ENCODE data around the gene MRPL44.
"Not testable (repeated sequence)": the region's sequence is repeated elsewhere in the genome, so short reads cannot be mapped to it uniquely, and the experiment has no call there.

The MRPL44 gene

DNA sequence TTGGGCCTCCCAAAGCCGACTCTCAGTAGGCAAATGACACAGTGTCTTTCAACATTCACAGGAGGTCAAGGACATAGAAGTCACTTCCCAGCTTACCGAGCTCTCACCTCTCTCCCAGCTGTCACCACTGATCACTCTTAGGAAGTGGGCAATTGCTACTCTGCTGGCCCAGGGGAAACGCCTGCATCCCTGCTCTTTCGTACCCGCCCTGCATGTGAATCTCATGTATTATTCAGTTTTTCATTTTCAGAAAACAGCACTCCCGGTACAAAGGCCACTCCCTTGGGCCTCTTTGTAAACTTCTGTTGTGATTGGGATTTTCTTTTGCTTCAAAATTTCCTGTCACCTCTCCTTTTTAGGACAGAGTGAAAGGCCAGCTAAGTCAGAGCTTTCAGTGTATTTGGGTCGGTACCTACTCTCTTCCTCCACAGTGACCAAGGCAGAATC, 15.4 kb downstream of the MRPL44 start:
- DNase-seq, result no peak

DNA sequence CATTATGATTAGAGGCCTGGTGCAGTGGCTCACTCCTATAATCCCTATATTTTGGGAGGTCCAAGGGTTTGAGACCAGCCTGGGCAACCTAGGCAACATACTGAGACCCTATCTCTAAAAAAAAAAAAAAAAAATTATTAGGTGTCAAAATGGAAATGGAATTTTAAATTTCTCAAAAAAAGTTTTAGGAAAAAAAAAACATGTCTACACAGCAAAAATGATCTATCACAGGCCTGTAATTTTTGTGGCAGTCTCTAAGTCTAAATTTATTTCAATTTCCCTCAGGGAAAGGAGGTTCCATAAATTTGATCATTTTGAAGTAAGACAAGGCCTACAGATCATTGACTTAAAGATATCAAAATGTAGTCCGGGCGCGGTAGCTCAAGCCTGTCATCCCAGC, 16.3 kb downstream of the MRPL44 start:
- no peak for DNase-seq

DNA sequence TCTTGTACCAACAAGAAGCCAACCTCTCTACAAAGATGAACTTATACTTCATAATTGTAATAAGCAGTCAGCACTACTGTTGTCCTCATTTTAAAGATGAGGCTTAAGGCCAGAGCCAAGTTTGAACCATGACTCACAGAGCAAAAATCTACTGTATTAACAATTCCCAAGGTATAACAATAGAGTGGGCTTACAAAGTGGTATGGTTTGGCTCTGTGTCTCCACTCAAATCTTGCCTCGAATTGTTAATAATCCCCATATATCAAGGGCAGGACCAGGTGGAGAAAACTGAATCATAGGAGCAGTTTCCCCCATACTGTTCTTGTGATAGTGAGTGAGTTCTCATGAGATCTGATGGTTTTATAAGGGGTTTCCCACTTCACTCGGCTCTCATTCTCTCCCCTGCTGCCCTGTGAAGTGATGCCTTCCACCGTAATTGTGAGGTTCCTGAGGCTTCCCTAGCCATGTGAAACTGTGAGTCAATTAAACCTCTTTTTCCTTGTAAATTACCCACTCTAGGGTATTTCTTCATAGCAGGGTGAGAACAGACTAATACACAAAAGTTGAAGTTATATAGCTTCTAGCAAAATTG, 19.5 kb downstream of the MRPL44 start:
- DNase-seq, result no peak

DNA sequence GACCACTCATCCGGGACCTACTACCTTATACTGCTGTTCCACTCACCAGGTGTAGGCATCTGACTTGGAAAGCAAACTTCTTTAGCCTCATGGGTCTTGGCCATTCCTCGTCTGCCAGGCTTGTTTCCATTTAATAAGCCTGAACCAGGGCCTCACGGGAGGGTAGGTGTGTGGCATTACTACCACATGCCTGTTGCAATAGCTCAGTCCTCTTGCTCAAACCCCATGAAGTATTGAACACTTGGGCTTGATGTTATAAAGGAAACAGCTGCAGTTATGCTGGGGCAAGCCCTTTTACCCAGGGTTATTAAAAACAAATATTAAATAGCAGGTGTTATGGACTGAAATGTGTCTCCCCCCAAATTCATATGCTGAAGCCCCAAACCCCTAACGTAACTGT, 21.2 kb downstream of the MRPL44 start:
- no peak for DNase-seq

DNA sequence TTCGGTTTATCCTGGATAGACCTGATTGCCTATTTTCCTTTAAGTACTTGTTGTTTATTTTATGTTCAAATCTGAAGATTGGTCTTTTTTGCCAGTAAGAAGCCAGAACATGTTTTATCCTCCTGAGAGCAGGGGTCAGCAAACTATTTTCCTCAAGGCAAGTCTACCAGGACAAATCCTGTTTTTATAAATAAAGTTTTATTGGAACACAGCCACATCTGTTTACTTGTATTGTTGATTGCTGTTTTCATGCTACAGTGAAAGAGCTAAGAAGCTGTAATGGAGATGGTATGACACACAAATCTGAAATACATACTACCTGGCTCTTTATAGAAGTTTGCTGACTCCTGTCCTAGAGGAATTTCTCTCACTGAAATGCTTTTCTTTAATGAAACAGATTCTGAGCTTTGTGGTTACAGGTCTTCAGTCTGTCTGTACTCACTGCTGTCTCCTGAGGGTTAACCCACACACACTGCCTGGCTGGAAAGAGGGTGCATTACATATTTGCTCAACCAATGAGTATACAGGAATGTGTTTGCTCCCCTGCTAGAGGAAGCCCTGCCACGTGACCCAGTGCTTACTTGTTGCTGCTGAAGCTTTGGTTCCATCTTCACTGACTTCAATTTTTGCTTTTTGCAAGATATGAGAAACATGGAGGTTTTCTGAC, 22.6 kb downstream of the MRPL44 start:
- DNase-seq, result no peak

DNA sequence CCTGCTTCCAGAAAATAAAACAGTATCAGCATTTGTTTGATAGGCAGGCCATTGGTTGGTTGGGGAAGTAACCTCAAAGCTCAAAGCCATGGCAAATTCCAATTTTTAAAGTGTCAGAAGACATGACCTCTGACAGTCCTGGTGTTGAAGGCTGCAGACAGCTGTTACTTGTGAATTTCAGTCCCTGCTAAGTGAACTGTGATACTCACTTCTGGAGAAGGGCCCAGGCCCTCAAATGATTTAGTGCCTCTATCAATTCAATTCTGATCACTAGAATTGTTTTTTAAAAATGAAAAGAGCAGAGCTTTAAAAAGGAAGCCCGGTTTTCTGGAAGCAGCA, 23.1 kb downstream of the MRPL44 start:
- DNase-seq, result no peak

DNA sequence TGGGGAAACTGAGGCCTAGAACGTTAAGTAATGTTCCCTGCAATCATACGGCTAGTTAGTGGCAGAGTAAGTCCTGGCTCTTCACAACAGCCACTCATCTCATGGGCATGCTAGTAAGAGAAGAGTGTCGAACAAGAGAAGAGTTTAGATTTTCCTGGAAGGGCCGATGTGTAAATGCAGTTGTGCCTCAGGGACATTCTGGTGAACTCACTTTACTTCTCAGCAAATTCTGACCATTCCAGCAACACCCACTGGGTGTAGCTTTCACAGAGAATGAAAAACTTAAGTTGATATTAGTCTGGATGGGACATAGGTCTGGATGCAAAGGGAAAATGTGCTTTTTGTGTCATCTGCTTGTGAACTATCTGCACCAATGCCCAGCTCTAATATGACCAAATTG, 23.5 kb downstream of the MRPL44 start:
- DNase-seq, result no peak

DNA sequence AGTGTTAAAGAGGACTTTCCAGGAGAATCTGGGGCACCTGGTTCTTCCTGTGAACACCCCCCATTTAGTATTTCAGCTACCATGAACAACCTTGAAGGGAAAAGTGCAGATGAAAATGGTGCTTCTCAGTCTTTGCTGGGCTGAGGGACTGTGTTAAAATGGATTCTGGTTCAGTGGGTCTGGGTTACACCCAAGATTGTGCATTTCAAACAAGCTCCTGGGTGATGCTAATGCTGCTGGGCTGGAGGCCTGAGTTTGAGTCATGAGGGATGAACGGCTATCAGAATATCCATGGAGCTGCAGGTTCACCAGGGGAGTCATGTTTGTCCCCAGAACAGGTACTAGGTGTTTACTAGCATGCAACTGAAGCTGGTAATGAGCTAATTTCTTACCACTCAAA, 24.0 kb downstream of the MRPL44 start:
- no peak for DNase-seq

DNA sequence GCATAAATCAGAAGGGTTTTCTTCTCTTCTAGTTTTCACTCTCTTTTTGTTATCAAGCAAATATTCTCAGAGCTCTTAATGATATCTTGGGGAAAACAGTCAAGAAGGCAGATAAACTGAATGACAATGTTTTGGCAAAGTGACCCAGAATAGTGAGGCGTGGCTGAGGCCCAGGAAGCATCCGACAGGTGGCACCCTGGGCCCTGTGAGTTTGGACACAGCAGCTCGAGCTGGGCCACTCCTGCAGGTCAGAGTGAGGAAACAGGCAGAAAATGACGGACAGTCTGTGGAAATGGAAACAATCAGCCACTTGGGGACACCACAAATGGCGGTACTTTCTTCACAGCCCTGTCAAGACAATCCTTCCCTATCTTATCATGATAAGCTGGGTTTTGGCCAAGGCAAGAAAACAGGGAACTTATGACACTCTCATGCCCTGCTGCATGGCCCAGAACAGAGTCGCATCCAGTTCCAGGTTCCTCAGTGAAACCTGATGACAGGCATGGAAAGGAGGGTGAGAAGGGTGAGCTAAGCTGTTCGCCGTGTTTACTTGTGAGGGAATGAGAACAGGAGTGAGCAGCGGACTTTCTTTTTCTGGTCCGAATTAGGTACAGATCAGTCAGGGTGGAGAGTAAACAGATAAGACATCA, 32.1 kb downstream of the MRPL44 start:
- DNase-seq, result no peak

DNA sequence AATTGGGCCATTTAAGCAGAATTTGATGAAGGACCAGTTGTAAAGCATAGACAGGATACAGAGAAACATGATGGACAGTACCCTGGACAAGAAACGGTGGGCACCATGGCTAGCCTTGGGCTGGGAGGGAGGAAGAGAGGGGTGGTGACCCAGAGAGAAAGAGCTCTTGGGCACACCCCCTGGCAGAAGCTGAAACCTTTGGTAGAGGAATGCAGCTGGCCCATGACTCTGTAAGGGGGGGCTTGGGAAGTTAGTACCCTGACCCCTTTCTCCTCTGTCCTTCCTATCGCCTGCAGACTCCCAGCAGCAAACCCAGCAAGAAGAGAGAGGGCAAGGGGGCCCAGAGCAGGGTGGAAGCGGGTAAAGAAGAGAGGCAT, 32.6 kb downstream of the MRPL44 start:
- no peak for DNase-seq

DNA sequence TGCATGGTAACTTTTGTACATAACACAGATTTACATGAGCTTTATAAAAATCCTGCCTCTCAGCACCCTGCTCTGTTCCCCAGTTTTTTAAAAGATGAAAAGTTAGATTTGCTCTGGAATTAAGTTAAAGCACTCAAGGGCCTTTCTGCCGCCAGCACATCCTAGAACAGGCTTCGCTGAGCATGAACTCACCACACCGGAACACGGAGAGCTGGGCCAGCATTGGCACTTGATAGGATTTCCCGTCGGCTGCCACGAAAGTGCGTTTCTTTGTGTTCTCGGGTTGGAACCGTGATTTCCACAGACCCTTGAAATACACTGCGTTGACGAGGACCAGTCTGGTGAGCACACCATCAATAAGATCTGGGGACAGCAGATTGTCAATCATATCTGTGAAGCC, 34.3 kb downstream of the MRPL44 start:
- DNase-seq, result no peak

DNA sequence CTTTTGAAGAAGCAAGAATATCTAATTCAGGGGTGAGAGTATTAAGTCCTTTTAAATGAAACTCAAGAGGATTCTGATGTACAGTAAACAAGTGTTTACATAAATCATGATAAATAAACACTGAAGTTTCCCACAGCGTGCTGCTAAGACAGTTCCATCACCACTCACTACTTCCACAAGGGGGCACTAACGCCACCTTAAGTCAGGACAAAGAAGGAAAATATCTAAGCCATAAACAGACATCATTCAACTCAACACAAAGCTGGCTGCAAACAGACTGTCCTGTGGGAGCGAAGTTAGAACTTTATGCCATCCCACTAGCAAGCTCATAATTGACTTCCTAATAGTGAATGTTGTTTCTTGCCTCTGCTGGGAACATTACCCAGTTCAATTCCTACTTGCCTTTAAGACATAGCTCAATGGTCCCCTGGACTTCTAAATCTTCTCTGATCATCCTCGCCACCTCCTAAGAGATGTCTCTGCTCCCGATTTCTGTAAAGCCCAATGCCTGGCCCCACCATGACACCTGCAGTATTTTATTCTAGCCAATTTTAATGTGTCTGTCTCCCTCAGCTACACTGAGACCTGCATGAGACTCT, 36.5 kb downstream of the MRPL44 start:
- DNase-seq, result peak; percentile 48 to 85 (median 54)

DNA sequence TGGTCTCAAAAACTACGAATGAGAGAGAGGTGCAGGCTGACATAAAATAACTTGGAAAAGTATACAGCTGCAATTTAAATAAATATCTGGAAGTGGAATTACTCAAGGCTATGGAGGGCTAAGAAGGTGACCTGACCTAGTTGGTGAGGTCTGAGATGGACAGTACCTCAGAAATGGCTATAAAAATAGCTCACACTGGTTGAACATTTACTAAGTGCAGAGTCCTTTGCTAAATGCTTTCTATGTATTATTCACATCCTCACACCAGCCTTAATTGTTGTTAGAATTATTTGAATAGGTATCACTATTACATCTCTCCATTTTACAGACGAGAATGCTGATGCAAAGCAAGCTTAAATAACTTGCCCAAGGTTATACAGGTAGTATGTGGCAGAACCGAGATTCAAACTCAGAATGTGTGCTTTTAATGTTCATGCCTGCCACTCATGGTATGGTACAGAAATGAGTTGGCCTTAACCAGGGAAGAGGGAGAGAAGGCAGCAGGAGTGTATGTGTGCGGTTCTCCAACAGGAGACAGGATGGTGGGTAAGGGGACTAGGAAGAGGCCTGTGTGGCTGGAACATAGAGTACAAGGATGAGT, 37.4 kb downstream of the MRPL44 start:
- no peak for DNase-seq

DNA sequence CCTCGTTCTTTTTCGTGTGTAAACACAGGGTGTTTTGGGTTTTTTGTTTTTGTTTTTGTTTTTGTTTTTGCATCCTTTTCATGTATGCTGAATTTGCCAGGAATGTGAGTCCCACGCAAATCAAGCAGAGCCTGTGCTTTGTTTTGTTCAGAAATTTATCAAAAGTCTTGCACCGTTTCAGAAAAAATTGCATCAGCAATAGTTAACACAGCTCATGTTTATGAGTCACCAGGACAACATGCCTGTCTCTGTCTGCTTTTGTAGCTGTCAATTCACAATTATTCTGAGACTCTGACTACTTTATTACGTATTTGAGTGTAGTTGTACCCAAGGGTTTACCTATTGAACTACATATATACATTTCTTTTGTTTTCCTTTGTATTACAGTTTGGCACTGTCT, 38.3 kb downstream of the MRPL44 start:
- DNase-seq, result no peak

DNA sequence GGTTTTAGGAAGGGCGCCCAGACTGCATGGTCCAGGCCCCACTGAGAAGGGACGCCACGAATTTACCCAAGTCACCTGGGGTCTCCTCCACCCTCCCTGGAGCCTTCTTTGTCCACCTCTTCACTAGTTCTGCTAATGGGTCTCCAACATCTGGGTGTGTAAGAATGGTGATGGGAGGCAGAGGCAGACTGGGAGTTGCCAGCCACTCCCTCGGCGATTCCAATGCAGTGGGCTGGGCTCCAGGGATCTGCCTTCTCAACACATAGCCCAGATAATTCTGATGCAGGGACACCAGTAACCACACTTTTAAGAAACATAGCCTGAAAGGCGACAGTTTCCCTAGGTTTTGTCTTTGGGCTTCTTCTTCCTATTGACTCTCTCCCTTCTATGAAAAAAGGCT, 39.1 kb downstream of the MRPL44 start:
- no peak for DNase-seq

DNA sequence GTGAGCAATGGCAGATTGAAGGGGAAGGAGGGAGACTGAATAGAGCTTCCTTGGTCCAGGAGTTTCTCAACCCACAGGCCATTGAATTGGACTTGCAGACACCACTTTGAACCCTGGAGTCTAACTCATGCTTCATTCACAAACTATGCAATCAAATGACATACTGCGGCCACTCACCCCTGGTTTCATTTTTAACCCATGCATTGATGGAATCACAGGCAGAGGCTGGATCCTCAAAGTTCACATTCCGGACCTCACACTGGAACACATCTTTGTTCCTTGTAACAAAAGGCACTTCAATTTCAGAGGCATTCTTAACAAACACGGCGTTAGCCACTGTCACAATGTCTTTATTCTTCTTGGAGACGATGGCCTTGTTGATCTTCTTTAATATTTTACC, 40.7 kb downstream of the MRPL44 start:
- no peak for DNase-seq

DNA sequence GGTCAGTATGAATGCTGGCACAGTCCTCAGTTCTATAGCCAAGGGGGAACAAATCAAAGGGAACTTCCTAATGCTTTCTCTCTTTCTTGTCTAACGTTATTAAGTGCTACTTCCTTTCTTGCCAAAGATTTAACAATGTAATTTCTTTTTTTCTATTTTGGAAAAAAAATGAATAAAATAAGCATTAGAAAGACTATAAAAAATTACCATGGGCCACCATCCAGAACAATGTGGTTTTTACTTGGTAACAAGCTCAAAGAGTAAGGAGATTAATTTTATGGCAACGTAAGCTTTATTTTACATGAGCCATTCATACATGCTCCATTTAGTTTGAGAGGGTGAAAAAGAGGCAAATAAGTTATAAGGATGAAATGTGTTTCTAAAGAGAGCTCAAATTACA, 41.7 kb downstream of the MRPL44 start:
- no peak for DNase-seq

DNA sequence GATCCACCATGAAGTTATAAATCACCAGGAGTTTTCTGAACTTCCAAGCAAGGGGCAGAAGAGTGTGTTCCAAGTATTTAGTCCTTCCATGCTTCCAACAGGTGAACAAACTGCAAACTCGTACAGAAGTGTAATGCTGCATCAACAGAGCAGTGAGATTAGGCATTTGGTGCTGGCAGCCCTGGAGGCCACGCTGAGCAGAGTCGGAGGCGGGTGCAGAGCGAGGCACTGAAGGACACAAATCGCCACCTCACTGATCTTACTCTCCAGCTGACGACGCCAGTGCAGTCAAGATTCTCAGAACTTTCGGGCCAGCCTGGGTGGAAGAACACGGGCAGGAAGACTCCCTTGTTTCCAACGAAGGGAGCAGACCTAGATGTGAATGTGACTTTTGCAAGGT, 42.6 kb downstream of the MRPL44 start:
- no peak for DNase-seq

DNA sequence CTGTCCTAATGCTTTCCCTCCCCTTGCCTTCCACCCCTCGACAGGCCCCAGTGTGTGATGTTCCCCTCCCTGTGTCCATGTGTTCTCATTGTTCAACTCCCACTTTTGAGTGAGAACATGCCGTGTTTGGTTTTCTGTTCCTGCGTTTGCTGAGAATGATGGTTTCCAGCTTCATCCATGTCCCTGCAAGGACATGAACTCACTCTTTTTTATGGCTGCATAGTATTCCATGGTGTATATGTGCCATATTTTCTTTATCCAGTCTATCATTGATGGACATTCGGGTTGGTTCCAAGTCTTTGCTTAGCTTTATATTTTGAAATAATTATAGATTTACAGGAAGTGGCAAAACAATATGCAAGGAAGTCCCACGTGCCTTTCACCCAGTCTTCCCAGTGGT, 43.4 kb downstream of the MRPL44 start:
- not testable (repeated sequence) for DNase-seq

DNA sequence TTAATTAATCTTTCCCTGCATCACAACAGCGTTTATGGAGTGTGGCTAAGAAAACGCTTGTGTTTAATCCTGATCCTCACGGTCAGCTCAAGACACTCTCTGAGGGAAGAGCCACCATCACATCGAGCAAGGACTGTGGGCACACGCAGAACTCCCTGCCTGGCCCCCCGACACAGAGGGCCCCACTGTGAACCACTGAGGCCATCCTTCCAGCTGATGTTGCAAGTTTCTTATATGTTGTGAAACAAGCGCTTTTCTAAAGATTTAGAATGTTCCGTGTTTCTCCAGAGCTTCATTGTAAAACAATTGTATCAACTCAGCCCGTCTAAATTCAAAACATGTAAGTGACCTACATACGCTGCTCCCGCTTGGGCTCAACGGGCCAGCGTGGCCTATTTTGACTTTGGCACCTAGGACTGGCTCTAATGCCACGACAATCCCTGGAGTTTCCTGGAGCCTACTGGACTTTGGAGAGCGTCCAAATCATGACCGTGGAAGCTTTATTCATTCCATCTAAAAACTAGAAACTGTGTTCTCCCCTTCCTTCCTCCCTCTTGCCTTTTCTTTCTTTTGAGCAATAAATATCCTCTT, 46.9 kb downstream of the MRPL44 start:
- no peak for DNase-seq

DNA sequence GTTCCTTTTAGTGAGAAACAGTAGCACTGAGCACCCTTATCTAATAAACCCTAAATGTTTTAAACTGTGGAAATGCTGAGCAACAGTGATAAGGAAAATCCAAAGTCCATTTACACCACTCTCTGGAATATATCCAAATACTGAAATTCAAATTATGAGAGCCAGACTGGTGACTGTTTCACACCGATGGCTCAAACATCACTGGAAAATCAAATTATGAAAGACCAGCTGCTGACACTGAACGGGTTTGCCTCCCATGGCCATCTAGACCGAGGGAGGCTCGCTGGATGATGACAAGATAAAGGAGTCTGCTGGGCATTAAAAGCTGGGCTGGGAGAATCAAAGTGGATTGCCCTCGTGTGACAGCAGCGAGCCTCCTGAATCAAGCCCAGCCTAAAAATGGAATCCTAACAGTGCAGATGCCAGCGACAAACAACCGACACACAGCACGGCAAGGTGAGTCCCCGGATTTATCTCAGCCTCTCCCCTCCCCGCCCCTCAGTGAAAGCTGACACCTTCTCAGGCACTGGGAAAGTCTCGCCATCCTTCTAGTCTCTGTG, 51.5 kb downstream of the MRPL44 start:
- DNase-seq, result peak in 1 of 3 experiments; percentile 2

DNA sequence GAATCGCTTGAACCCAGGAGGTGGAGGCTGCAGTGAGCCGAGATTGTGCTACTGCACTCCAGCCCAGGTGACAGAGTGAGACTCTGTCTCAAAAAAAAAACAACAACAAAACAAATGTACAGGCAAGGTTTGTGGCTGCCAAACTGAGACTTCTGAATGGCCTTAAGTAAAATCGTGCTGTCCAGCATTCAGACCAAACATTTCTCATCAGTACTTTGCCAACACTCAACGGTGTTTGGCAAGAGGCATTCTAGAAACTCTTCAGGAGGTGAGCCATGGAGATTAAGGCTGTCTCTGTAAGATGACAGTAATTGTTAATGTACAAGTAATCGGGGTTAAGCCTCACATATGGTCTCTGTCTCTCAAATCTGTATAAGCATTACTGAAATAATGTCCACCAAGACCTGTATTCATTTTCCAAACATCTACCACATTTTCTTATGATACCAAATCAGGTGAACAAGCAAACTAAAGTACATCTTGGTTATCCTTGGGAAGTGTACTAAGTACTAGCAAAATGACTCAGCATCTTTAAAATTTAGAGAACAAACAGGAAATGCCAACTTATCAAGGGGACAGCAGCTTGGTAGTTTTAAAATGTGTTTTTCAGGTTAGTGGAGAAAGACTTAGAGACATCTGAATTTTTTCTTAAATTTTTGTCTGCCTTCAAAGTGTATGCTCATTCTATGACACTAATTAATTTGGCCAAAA, 52.5 kb downstream of the MRPL44 start:
- no peak for DNase-seq

DNA sequence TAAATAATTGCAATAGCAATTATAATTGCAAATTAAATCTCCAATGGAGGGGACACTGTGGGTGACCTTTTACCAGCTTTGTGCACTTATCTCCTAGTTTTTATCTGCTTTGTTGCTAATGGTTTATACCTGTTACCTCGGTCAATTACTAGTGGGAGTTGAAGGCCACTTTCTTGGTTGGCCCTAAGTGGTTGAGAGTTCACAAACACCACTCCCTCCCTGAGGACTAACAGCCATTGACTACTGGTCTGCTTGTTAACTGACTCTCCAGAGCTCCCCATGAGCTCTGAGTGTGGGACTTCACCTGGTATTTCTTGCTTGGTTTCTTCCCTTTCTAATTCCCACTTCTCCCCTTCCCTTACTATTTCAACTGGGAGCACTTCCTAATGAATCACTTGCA, 54.6 kb downstream of the MRPL44 start:
- DNase-seq, result no peak
